Breast epithelium (tissue), 3 donors: ENCODE results near the gene NAV2.

Experiments
- CTCF ChIP-seq, 3 donors: fragments of 450-650 bp; IDR thresholded peaks; one replicate each; pipeline ENCODE4 v1.5.1; 2016 to 2017; ENCODE audit warnings: antibody characterized with exemption in 3 of 3, mild to moderate bottlenecking in 3 of 3, moderate library complexity in 3 of 3
- POLR2AphosphoS5 ChIP-seq, 3 donors: sonication (generic); formaldehyde crosslinking; IDR thresholded peaks; one replicate each; pipeline ENCODE4 v1.6.1; 2017; ENCODE audit warnings: antibody characterized with exemption in 3 of 3

- TF ChIP-seq CTCF (IDR thresholded peaks at IDR 0.05) (no peak), POLR2AphosphoS5 (IDR thresholded peaks at IDR 0.05) (no peak)
Measured at GRCh38 chr11:19691815-19692500, 20.7 kb upstream of the NAV2 start.
